ENCODE results near the gene SLA2.
A peak's percentile ranks its signal among the peaks of the same experiment; 100 is the strongest.

Gene SLA2

GRCh38 chr20:36631646-36632045 lies 14.3 kb downstream of the SLA2 start:
- Histone ChIP-seq H4K20me1 (ENCODE audit: insufficient read depth, low read length) (no peaks in the 10 kb centered on the region), H3K4me1 (ENCODE audit: insufficient read depth, low read length) (peaks cover 23% of the 10 kb centered on the region), H3K4me2 (ENCODE audit: insufficient read depth, low read length) (no peak overlapping the region), H2AFZ (ENCODE audit: low read depth, low read length) (no peak overlapping the region), H3K27me3 (ENCODE audit: insufficient read depth, low read length, poor library complexity) (no peaks in the 10 kb centered on the region), H3K9ac (ENCODE audit: low read depth, low read length) (no peak overlapping the region), H3K4me3 (ENCODE audit: low read depth in 1 of 2, low read length in 2 of 2) (no peak overlapping the region), H3K27ac (ENCODE audit: low read length) (no peak overlapping the region), H3K9me3 (ENCODE audit: insufficient read depth, low read length, severe bottlenecking) (no peaks in the 10 kb centered on the region), H3K36me3 (ENCODE audit: insufficient read depth, low read length) (no peaks in the 10 kb centered on the region), H3K79me2 (ENCODE audit: insufficient read depth, low read length) (no peaks in the 10 kb centered on the region)
- DNase-seq (no peak), ATAC-seq (ENCODE audit: insufficient read depth, low read depth) (no peak)
- TF ChIP-seq EZH2 (IDR thresholded peaks at IDR 0.05; ENCODE audit: borderline replicate concordance, low read depth, low read length, severe bottlenecking) (no peak), CTCF (IDR thresholded peaks at IDR 0.05; ENCODE audit: borderline replicate concordance, extremely low read depth, low read length, poor library complexity, severe bottlenecking) (no peak)

- peak overlapping the region; percentile 66 for H3K27ac ChIP-seq (ENCODE audit: low read length)
- H3K27me3 ChIP-seq (ENCODE audit: insufficient read depth, low read length, poor library complexity): no peaks in the 10 kb centered on the region
- H3K9ac ChIP-seq (ENCODE audit: low read depth, low read length): peak overlapping the region; percentile 7; the same call in 1 of the 2 replicates
- peaks cover 23% of the 10 kb centered on the region for H3K4me1 ChIP-seq (ENCODE audit: insufficient read depth, low read length)
- peak; percentile 85 for DNase-seq
- H3K4me2 ChIP-seq (ENCODE audit: insufficient read depth, low read length): peak overlapping the region; percentile 36
- H2AFZ ChIP-seq (ENCODE audit: low read depth, low read length): no peak overlapping the region; the same call in none of the 2 replicates
- TF ChIP-seq CTCF (IDR thresholded peaks at IDR 0.05; ENCODE audit: borderline replicate concordance, extremely low read depth, low read length, poor library complexity, severe bottlenecking) (no peak), EZH2 (IDR thresholded peaks at IDR 0.05; ENCODE audit: borderline replicate concordance, low read depth, low read length, severe bottlenecking) (no peak)
- H3K36me3 ChIP-seq (ENCODE audit: insufficient read depth, low read length): no peaks in the 10 kb centered on the region
- H3K9me3 ChIP-seq (ENCODE audit: insufficient read depth, low read length, severe bottlenecking): no peaks in the 10 kb centered on the region
- peak; percentile 99 for ATAC-seq (ENCODE audit: insufficient read depth, low read depth)
- no peak overlapping the region for H3K4me3 ChIP-seq (ENCODE audit: low read depth in 1 of 2, low read length in 2 of 2)
- H4K20me1 ChIP-seq (ENCODE audit: insufficient read depth, low read length): no peaks in the 10 kb centered on the region
- H3K79me2 ChIP-seq (ENCODE audit: insufficient read depth, low read length): no peaks in the 10 kb centered on the region
Measured at GRCh38 chr20:36629719-36630681, 16.0 kb downstream of the SLA2 start.

- no peak overlapping the region for H3K9ac ChIP-seq (ENCODE audit: low read depth, low read length)
- no peak for ATAC-seq (ENCODE audit: insufficient read depth, low read depth)
- H3K36me3 ChIP-seq (ENCODE audit: insufficient read depth, low read length): no peaks in the 10 kb centered on the region
- no peaks in the 10 kb centered on the region for H3K9me3 ChIP-seq (ENCODE audit: insufficient read depth, low read length, severe bottlenecking)
- H4K20me1 ChIP-seq (ENCODE audit: insufficient read depth, low read length): no peaks in the 10 kb centered on the region
- H3K4me3 ChIP-seq (ENCODE audit: low read depth in 1 of 2, low read length in 2 of 2): no peak overlapping the region
- DNase-seq: no peak
- no peaks in the 10 kb centered on the region for H3K27me3 ChIP-seq (ENCODE audit: insufficient read depth, low read length, poor library complexity)
- no peak overlapping the region for H2AFZ ChIP-seq (ENCODE audit: low read depth, low read length)
- H3K4me2 ChIP-seq (ENCODE audit: insufficient read depth, low read length): no peak overlapping the region
- TF ChIP-seq EZH2 (IDR thresholded peaks at IDR 0.05; ENCODE audit: borderline replicate concordance, low read depth, low read length, severe bottlenecking): no peak
- TF ChIP-seq CTCF (IDR thresholded peaks at IDR 0.05; ENCODE audit: borderline replicate concordance, extremely low read depth, low read length, poor library complexity, severe bottlenecking): no peak
- no peak overlapping the region for H3K27ac ChIP-seq (ENCODE audit: low read length)
- H3K4me1 ChIP-seq (ENCODE audit: insufficient read depth, low read length): peaks cover 23% of the 10 kb centered on the region
- H3K79me2 ChIP-seq (ENCODE audit: insufficient read depth, low read length): no peaks in the 10 kb centered on the region
Measured at GRCh38 chr20:36628076-36628475, 17.9 kb downstream of the SLA2 start.

Measured in DND-41 (cell line).